ENCODE results near the gene SUN5. TPM values are rescaled to one million over a fixed set of nuclear protein-coding genes. Genes with fewer than 3 reads are reported as not detected.

SUN5 gene
- total and polyA plus RNA-seq, 7 experiments from 2014 or later = not detected

GRCh38 chr20:32941155-32941885, 62.9 kb downstream of the SUN5 start:
- no peaks in the 10 kb centered on the region for H3K36me3 ChIP-seq (ENCODE audit: control insufficient read depth in 2 of 3, insufficient read depth in 3 of 3, low read length in 3 of 3)
- CTCF ChIA-PET = no interaction called here
- DNase-seq = no peak

GRCh38 chr20:32934580-32934979, 69.7 kb downstream of the SUN5 start:
- no peak overlapping the region for H3K4me3 ChIP-seq (ENCODE audit: low read length)
- no peak overlapping the region for H3K4me3 Mint-ChIP-seq
- peaks cover 0 to 4% (median 0%) of the 10 kb centered on the region in 5 donors for H3K27me3 Mint-ChIP-seq
- H3K36me3 ChIP-seq (ENCODE audit: control insufficient read depth in 2 of 3, insufficient read depth in 3 of 3, low read length in 3 of 3) = no peaks in the 10 kb centered on the region
- no peak for DNase-seq
- H3K27ac Mint-ChIP-seq = peak overlapping the region in 1 of 9 donors; percentile 72
- ATAC-seq = no peak
- peaks cover 0 to 2% (median 0%) of the 10 kb centered on the region in 7 donors for H3K4me1 Mint-ChIP-seq
- H3K27ac ChIP-seq (ENCODE audit: low read depth, low read length) = no peak overlapping the region
- CTCF ChIA-PET = no interaction called here
- no peaks in the 10 kb centered on the region for H3K27me3 ChIP-seq (ENCODE audit: control insufficient read depth in 2 of 2, insufficient read depth in 2 of 2, low read length in 2 of 2)
- H3K36me3 Mint-ChIP-seq = no peaks in the 10 kb centered on the region
- H3K9me3 Mint-ChIP-seq = no peaks in the 10 kb centered on the region
- H3K9me3 ChIP-seq (ENCODE audit: control insufficient read depth in 2 of 3, low read length in 3 of 3) = no peaks in the 10 kb centered on the region
- no peaks in the 10 kb centered on the region for H3K4me1 ChIP-seq (ENCODE audit: control insufficient read depth in 2 of 2, insufficient read depth in 2 of 2, low read length in 2 of 2)
- POLR2A ChIA-PET = no interaction called here
- intact Hi-C loops (cut with micrococcal nuclease) = no loop called here

More at GRCh38 chr20:32941155-32941885, 62.9 kb downstream of the SUN5 start:
- peaks cover 8 to 13% of the 10 kb centered on the region in 2 donors for H3K4me1 ChIP-seq (ENCODE audit: control insufficient read depth in 2 of 2, insufficient read depth in 2 of 2, low read length in 2 of 2)
- H3K27me3 ChIP-seq (ENCODE audit: control insufficient read depth in 2 of 2, insufficient read depth in 2 of 2, low read length in 2 of 2) = no peaks in the 10 kb centered on the region
- H3K27ac Mint-ChIP-seq = no peak overlapping the region
- H3K27me3 Mint-ChIP-seq = peaks cover 0 to 7% (median 0%) of the 10 kb centered on the region in 5 donors
- H3K4me3 Mint-ChIP-seq = no peak overlapping the region
- peaks cover 0 to 18% (median 2%) of the 10 kb centered on the region in 11 donors for H3K9me3 Mint-ChIP-seq
- peaks cover 0 to 10% (median 6%) of the 10 kb centered on the region in 5 donors for H3K36me3 Mint-ChIP-seq
- no peak for ATAC-seq
- POLR2A ChIA-PET = no interaction called here
- peaks cover 12 to 23% (median 16%) of the 10 kb centered on the region in 7 donors for H3K4me1 Mint-ChIP-seq
- H3K4me3 ChIP-seq (ENCODE audit: low read length) = no peak overlapping the region
- H3K27ac ChIP-seq (ENCODE audit: low read depth, low read length) = no peak overlapping the region
- intact Hi-C loops (cut with micrococcal nuclease) = loop anchor here in 1 of 2 donors (10.0 kb wide), 1 partner anchor 53 kb away; no protein-coding TSS in a partner anchor
- H3K9me3 ChIP-seq (ENCODE audit: control insufficient read depth in 2 of 3, low read length in 3 of 3) = no peaks in the 10 kb centered on the region

Other genes with a start within 250 kb of the SUN5 start
- gene DNMT3B, start 242.0 kb downstream of the SUN5 start, total RNA-seq = 1 to 10 TPM in 1 of 5 experiments, under 1 TPM in 4; 0.32 to 2.5 (median 0.66) TPM
- under 1 TPM; 0.33 to 0.72 TPM for gene DNMT3B, start 242.0 kb downstream of the SUN5 start, polyA plus RNA-seq
- 100 to 1,000 TPM in 3 of 5 experiments, 10 to 100 TPM in 2; 83.0 to 118 (median 107) TPM for gene MAPRE1, start 184.5 kb downstream of the SUN5 start, total RNA-seq
- gene MAPRE1, start 184.5 kb downstream of the SUN5 start, polyA plus RNA-seq = 100 to 1,000 TPM in 1 of 2 donors, 10 to 100 TPM in 1; 91.3 to 105 TPM
- 1 to 10 TPM in 3 of 5 experiments, under 1 TPM in 2; 0.46 to 2.8 (median 2.0) TPM for gene EFCAB8, start 145.5 kb downstream of the SUN5 start, total RNA-seq
- gene EFCAB8, start 145.5 kb downstream of the SUN5 start, polyA plus RNA-seq = under 1 TPM in 1 of 2 donors, not detected in 1; 0.12 TPM
- not detected for gene BPIFB2, start 3.3 kb upstream of the SUN5 start, total RNA-seq
- gene BPIFB2, start 3.3 kb upstream of the SUN5 start, polyA plus RNA-seq = not detected
- gene BPIFB6, start 27.2 kb upstream of the SUN5 start, total RNA-seq = not detected
- gene BPIFB6, start 27.2 kb upstream of the SUN5 start, polyA plus RNA-seq = not detected
- not detected for gene BPIFB3, start 49.5 kb upstream of the SUN5 start, total RNA-seq
- gene BPIFB3, start 49.5 kb upstream of the SUN5 start, polyA plus RNA-seq = not detected
- gene BPIFB4, start 75.2 kb upstream of the SUN5 start, total RNA-seq = not detected
- gene BPIFB4, start 75.2 kb upstream of the SUN5 start, polyA plus RNA-seq = not detected
- not detected for gene BPIFA2, start 163.7 kb upstream of the SUN5 start, total RNA-seq
- gene BPIFA2, start 163.7 kb upstream of the SUN5 start, polyA plus RNA-seq = not detected
- gene BPIFA3, start 212.9 kb upstream of the SUN5 start, total RNA-seq = not detected
- gene BPIFA3, start 212.9 kb upstream of the SUN5 start, polyA plus RNA-seq = not detected
- not detected for gene BPIFA1, start 231.6 kb upstream of the SUN5 start, total RNA-seq
- gene BPIFA1, start 231.6 kb upstream of the SUN5 start, polyA plus RNA-seq = not detected

Measured in naive thymus-derived CD4-positive, alpha-beta T cell (primary cell).